Measurements from ENCODE around the gene SLC3A2.

The SLC3A2 gene

DNA sequence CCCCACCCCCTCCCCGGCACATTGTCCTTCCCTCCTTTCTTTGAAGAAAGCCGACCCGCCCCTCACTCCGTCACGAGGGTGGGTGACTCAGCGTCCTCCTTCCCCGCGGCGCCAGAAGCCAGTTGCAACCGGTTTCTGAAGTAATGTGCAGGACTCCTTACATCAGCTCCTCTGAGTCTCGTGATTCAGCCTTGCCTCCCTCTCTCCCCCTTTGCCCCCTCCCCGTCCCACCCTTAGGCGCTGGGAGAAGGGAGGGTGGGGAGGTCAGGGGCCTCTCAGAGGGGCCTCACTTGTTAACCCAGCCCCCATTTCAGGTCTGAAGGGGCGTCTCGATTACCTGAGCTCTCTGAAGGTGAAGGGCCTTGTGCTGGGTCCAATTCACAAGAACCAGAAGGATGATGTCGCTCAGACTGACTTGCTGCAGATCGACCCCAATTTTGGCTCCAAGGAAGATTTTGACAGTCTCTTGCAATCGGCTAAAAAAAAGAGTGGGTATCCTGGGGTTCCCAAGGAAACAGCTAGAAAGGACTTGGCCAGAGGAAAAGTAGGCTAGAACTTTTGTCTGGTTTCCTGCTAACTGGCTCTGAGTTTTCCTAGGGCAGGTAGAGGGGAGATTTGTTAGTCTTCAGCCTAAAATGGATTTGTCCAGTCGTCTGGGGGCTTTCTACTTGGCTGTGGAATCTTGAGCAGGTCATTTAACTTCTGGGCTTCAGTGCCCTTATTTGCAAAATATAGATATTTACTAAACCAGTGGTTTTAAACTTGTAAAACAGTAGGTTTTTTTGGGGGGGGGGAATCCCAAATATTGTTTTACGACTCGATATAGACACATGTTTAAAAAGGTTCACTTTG, 1.1 kb downstream of the SLC3A2 start:
- peak; percentile 89 for DNase-seq

DNA sequence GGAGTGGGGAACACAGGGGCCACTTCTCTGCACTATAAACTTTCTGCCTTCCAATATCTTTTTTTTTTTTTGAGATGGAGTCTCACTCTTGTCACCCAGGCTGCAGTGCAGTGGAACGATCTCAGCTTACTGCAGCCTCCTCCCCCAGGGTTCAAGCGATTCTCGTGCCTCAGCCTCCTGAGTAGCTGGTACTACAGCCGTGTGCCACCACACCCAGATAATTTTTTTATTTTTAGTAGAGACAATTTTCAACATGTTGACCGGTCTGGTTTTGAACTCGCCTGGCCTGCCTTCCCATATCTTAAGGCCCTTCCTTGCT, 1.7 kb downstream of the SLC3A2 start:
- DNase-seq, result no peak

- DNase-seq, result no peak
Measured at GRCh38 chr11:62882788-62883501, 2.2 kb downstream of the SLC3A2 start.

DNA sequence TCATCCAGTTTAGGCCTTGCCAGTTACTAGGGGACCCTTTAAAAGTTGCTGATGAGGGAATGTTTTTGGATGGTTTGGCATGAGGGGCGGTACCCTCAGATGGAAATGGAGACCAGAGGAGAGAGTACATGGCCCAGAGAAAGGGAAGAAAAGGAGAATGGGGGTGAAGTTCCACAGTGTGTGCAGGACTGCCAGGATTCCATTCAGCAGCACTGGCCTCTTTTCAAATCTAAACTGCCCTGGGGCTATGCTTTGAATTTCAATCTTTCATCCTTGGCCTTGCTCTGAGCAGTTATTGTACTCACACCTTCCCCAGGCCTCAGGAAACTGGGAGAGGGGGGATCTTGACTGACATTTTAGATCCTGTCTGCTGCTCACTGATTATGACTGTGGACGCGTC, 3.0 kb downstream of the SLC3A2 start:
- no peak for DNase-seq

- no peak for DNase-seq
Measured at GRCh38 chr11:62885137-62885750, 4.5 kb downstream of the SLC3A2 start.

GRCh38 chr11:62888406-62888805, 7.7 kb downstream of the SLC3A2 start:
- DNase-seq, result no peak

- no peak for DNase-seq
Measured at GRCh38 chr11:62889126-62889483, 8.4 kb downstream of the SLC3A2 start.

DNA sequence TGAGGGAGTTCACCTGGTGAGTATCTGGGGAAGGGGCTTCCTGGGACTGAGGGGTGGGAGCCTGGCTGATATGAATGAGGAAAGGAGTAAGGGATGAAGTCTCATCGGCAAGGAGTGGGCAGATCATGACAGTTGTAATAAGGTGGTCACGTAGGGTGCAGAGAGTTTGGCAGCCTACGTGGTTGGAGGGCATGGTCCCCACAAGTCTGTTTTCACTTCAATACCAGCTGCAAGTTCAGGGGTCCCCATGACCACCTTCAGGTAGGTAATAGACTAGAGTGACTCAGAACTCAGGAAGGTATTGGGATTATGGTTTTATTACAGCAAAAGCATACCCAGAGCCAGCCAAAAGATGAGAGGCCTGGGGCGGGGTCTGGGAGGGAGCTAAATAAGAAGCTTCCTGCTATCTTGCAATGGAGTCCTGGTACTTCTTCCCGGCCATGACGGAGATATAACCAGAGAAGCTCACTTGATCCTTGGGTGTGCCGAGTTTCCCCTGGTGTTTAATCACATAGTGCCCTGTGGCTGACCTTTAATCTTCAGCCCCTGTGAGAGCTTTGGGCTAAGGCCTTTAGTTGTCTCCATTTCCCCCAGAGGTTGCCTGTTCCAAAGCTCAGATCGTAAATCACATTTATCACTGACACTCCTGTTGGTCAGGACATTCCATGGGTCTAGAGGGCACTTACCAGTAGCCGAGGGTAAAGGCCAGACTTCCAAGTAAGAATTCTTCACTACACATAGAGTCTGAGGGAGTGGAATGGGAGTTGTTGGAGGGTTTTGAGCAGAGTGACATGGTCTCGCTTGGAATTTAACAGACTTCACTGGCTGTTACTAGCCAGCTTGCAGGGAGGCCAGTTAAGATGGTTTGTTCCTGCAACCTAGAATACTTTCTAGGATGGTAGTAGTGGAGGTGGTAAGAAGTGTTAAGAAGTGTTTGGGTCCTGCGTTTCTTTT, 9.1 kb downstream of the SLC3A2 start:
- no peak for DNase-seq

DNA sequence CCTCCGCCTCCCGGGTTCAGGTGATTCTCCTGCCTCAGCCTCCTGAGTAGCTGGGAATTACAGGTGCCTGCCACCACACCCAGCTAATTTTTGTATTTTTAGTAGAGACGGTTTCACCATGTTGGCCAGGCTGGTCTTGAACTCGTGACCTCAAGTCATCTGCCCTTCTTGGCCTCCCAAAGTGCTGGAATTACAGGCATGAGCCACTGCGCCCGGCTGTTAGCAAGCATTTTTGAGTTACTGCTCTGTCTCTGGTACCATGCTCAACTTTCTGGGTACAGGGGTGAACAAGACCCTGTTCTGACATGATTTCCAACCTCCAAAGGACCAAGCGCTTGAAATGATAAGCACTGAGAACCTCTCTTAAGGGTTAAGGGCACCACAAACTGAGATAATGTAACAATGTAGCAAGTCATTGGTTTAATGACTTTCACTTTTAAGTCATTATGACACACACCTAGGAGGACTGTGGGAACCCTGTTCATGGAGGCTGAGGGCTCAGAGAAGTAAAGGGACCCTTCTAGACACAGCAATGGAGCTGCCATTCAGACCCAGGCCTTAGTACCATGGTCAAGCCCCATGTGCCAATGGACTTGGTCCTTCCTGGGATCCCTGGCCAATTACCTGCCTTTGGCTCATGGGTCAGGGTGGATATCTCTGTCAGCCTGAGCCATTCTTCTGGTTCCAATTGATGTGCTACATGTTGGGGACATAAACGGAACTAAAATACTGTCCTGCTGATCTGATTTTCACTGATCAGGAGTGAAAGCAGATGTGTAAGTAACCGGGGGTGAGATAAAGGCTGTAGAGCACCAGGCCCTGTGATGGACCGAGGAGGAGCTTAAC, 11.6 kb downstream of the SLC3A2 start:
- DNase-seq, result no peak

DNA sequence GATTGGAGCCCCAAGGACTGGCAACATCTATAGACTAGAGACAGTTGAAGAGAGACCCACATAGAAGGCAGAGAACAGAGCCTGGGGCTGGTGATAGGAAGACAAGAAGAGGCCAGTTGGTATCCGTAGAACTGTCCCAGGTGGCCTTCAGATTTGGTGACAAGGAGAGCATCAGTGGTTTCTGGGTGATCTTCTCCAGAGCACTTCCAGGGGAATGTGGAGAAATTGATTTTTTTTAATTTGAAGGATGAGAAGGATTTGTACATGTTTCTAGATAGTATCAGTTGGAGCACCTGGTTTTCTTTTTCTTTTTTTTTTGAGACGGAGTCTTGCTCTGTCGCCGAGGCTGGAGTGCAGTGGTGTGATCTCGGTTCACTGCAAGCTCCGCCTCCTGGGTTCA, 14.8 kb downstream of the SLC3A2 start:
- DNase-seq, result no peak

- DNase-seq, result no peak
Measured at GRCh38 chr11:62896049-62896448, 15.4 kb downstream of the SLC3A2 start.

GRCh38 chr11:62897311-62897710, 16.6 kb downstream of the SLC3A2 start:
- no peak for DNase-seq

DNA sequence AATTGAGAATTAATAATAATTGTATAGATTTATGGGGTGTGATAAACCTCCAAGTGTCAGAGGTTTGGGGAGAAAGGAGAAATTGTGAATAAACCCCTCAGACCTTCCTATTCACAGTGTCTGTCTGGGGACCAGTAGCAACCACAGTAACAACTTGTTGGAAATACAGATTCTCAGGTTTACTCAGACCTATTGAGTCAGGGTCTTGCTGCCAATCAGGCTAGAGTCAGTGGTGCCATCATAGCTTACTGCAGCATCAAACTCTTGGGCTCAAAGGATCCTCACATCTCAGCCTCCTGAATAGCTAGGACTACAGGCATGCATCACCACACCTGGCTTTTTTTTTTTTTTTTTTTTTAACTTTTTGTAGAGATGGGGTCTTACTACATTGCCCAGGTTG, 17.3 kb downstream of the SLC3A2 start:
- DNase-seq, result no peak

GRCh38 chr11:62902932-62903331, 22.2 kb downstream of the SLC3A2 start:
- no peak for DNase-seq

DNA sequence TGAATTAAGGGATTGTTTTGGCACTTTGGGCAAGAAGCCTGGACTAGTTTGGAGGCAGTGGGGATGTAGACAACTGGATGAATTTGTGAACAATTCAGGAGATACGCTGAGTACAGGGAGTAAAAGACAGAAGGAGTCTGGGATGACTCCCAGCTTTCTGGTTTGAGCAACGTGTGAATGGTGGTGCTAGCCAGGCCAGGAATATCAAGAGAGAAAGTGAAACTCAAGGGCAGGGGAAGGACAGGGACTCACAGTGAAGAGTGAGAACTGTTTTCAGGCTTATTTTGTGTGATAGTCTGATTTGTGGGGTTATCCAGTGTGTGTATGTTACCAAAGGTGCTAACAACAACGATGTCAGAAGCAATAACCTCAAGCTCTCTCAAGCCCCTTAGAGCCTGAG, 24.6 kb downstream of the SLC3A2 start:
- DNase-seq, result no peak

DNA sequence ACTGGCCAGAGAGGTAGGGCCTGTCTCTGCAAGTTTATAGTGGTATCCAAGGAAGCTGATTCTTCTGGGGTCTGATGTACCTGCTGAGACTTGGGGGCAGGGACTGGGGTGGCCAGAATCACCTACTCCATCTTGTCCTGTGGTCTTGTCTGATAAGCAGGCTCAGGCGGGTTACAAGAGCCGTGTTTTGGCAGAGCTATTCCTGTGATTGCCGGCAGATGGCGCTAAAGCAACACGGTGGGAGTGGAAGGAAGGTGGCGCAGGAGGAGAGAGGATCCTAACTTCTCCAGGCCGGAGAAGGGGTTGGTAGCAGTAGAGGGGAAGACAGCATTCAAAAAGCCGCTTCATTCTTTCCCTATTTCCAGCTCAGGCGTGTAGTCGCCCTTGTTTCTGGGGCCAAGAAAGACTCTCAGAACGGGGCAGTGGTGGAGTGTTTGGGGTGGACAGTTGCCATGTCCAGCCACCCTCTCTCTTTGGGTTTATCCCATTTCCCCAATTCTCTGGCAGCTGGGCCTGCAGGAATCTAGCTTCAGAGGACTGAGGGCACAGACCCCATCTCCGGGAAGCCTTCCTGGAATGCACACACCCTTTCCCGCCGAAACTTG, 25.3 kb downstream of the SLC3A2 start:
- DNase-seq, result peak; percentile 60

- no peak for DNase-seq
Measured at GRCh38 chr11:62908468-62909072, 27.9 kb downstream of the SLC3A2 start.

- DNase-seq, result no peak
Measured at GRCh38 chr11:62909107-62909894, 28.6 kb downstream of the SLC3A2 start.

DNA sequence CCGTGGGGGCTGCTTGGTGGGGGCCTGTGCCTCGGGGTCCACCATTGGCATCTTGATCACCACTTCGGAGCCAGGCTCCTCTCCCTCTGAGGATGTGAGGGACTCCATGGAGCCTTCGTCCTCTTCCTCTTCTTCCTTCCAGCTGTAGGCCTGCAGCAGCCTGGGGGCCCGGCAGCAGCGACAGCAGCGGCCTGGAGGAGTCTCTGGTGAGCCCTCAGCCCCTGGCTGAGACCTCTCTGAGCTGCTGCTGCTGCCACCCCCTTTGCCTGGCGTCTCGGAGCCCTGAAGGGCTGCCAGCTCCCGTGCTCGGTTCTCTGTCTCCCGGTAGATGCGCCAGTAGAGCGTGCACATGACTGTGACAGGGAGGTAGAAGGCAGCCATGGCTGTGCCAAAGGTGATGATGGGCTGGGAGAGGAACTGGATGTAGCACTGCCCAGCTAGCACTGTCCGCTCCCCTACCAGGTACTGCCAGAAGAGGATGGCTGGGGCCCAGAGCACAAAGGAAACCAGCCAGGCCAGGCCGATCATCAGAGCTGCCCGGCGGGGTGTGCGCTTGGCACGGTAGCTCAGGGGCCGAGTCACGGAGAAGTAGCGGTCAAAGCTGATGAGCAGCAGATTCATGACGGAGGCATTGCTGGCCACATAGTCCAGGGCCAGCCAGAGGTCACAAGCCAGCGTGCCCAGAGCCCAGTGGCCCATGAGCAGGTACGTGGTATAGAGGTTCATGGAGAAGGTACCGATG, 29.6 kb downstream of the SLC3A2 start:
- no peak for DNase-seq

All from central memory CD4-positive, alpha-beta T cell (primary cell).